GM23338 (cell line): ENCODE results near the gene FANCC. TPM values are rescaled to one million over a fixed set of nuclear protein-coding genes. Genes with fewer than 3 reads are reported as not detected.

Experiments used
- ATAC-seq: fragments of 200-7000 bp; cut with Tn5 transposase; 3 replicates; pipeline ENCODE4 v1.9.1; 2020
- DNase-seq: peaks from one replicate; pipeline ENCODE4 v3.0.0-alpha.2; 2015; ENCODE audit warnings: low spot score
- H2AFZ ChIP-seq: fragments of 200-600 bp; sonication (generic); 2 replicates; pipeline ENCODE4 v1.8.0; 2016; ENCODE audit warnings: antibody characterized with exemption, mild to moderate bottlenecking, moderate library complexity
- H3F3A ChIP-seq: fragments of 200-600 bp; sonication (generic); replicated peaks from 2 replicates; pipeline ENCODE4 v1.8.0; 2017; ENCODE audit warnings: antibody characterized with exemption, mixed run types, low read depth
- H3K27ac ChIP-seq: fragments of 200-600 bp; sonication (generic); 2 replicates; pipeline ENCODE4 v1.6.1; 2016; ENCODE audit warnings: low read depth
- H3K27me3 ChIP-seq: fragments of 200-600 bp; sonication (generic); 2 replicates; pipeline ENCODE4 v1.8.0; 2016; ENCODE audit warnings: mild to moderate bottlenecking, mixed run types, moderate library complexity; ENCODE audit not compliant: insufficient read depth
- H3K36me3 ChIP-seq: fragments of 200-600 bp; sonication (generic); 2 replicates; pipeline ENCODE4 v1.8.0; 2016; ENCODE audit warnings: mild to moderate bottlenecking; ENCODE audit not compliant: insufficient read depth
- H3K4me1 ChIP-seq: fragments of 200-600 bp; sonication (generic); 2 replicates; pipeline ENCODE4 v1.8.0; 2016; ENCODE audit warnings: mild to moderate bottlenecking, moderate library complexity; ENCODE audit not compliant: insufficient read depth
- H3K4me2 ChIP-seq: fragments of 200-600 bp; sonication (generic); 2 replicates; pipeline ENCODE4 v1.7.1; 2017; ENCODE audit warnings: mixed run types
- H3K4me3 ChIP-seq: fragments of 200-600 bp; sonication (generic); 2 replicates; pipeline ENCODE4 v1.6.1; 2016; ENCODE audit warnings: mixed run types
- H3K79me2 ChIP-seq: fragments of 200-600 bp; sonication (generic); replicated peaks from 2 replicates; pipeline ENCODE4 v1.8.0; 2017; ENCODE audit warnings: mild to moderate bottlenecking; ENCODE audit not compliant: insufficient read depth
- H3K9me2 ChIP-seq: fragments of 200-600 bp; sonication (generic); 2 replicates; pipeline ENCODE4 v1.8.0; 2017; ENCODE audit not compliant: insufficient read depth
- H4K20me1 ChIP-seq: fragments of 200-600 bp; sonication (generic); replicated peaks from 2 replicates; pipeline ENCODE4 v1.8.0; 2017; ENCODE audit warnings: mild to moderate bottlenecking; ENCODE audit not compliant: insufficient read depth
- H3K27ac Mint-ChIP-seq: 2 replicates; pipeline ENCODE4 v1.8.0; 2020; ENCODE audit warnings: inconsistent platforms, mild to moderate bottlenecking, moderate library complexity, mixed read lengths
- H3K27me3 Mint-ChIP-seq: 3 replicates; pipeline ENCODE4 v1.8.0; 2022; ENCODE audit warnings: low read depth, mild to moderate bottlenecking, moderate library complexity, mixed read lengths, inconsistent platforms; ENCODE audit not compliant: insufficient read depth, poor library complexity
- H3K36me3 Mint-ChIP-seq: 3 replicates; pipeline ENCODE4 v1.8.0; 2021; ENCODE audit warnings: low read depth, mild to moderate bottlenecking, inconsistent platforms, moderate library complexity, mixed read lengths
- H3K4me1 Mint-ChIP-seq: 3 replicates; pipeline ENCODE4 v1.8.0; 2020; ENCODE audit warnings: mild to moderate bottlenecking, inconsistent platforms, mixed read lengths
- H3K4me3 Mint-ChIP-seq: 3 replicates; pipeline ENCODE4 v1.8.0; 2021; ENCODE audit warnings: moderate library complexity, mild to moderate bottlenecking, inconsistent platforms, mixed read lengths
- H3K9me3 Mint-ChIP-seq: 3 replicates; pipeline ENCODE4 v1.8.0; 2020; ENCODE audit warnings: moderate library complexity, mild to moderate bottlenecking, inconsistent platforms, mixed read lengths
- CREB1 ChIP-seq: fragments of 250-450 bp; sonication (Bioruptor Pico); IDR thresholded peaks from 2 replicates; pipeline ENCODE4 v1.5.0; 2020; ENCODE audit warnings: low read depth, mild to moderate bottlenecking, moderate library complexity
- CTCF ChIP-seq, 2 experiments: fragments of 200-600 bp in 1 of 2; sonication (generic) in 1 of 2; conservative IDR thresholded peaks; 2 replicates each; pipeline versions ENCODE4 v1.5.1 to v1.6.1; 2016 to 2017; ENCODE audit warnings: antibody characterized with exemption in 2 of 2, low read depth in 2 of 2, mild to moderate bottlenecking in 2 of 2, moderate library complexity in 1 of 2
- ETS1 ChIP-seq: IDR thresholded peaks from 2 replicates; pipeline ENCODE4 v1.6.1; 2016; ENCODE audit warnings: antibody characterized with exemption
- EZH2 ChIP-seq: fragments of 200-600 bp; sonication (generic); IDR thresholded peaks from one replicate; pipeline ENCODE4 v1.8.0; 2017; ENCODE audit warnings: antibody characterized with exemption, mild to moderate bottlenecking, low read depth; ENCODE audit not compliant: unreplicated experiment
- EZH2phosphoT487 ChIP-seq: fragments of 200-600 bp; sonication (generic); IDR thresholded peaks from one replicate; pipeline ENCODE4 v1.8.1; 2018; ENCODE audit warnings: antibody characterized with exemption; ENCODE audit not compliant: unreplicated experiment
- JUNB ChIP-seq: IDR thresholded peaks from one replicate; pipeline ENCODE4 v1.6.1; 2016; ENCODE audit warnings: antibody characterized with exemption; ENCODE audit not compliant: unreplicated experiment
- NANOG ChIP-seq: IDR thresholded peaks from 2 replicates; pipeline ENCODE4 v1.6.1; 2016; ENCODE audit warnings: antibody characterized with exemption, borderline replicate concordance
- POLR2AphosphoS5 ChIP-seq: IDR thresholded peaks from 2 replicates; pipeline ENCODE4 v1.6.1; 2016; ENCODE audit warnings: antibody characterized with exemption, low read depth
- REST ChIP-seq: IDR thresholded peaks from one replicate; pipeline ENCODE4 v1.6.1; 2018; ENCODE audit warnings: antibody characterized with exemption; ENCODE audit not compliant: unreplicated experiment
- STAT1 ChIP-seq: IDR thresholded peaks from one replicate; pipeline ENCODE4 v1.6.1; 2016; ENCODE audit warnings: antibody characterized with exemption; ENCODE audit not compliant: unreplicated experiment
- ZNF114 ChIP-seq: fragments of 250-450 bp; sonication (Bioruptor Pico); IDR thresholded peaks from 2 replicates; pipeline ENCODE4 v1.5.0; 2020; ENCODE audit warnings: mild to moderate bottlenecking, moderate library complexity
- ZNF331 ChIP-seq: fragments of 250-450 bp; sonication (Bioruptor Pico); IDR thresholded peaks from 2 replicates; pipeline ENCODE4 v1.5.0; 2020; ENCODE audit warnings: low read depth, mild to moderate bottlenecking, moderate library complexity
- ZNF462 ChIP-seq: fragments of 250-450 bp; sonication (Bioruptor Pico); IDR thresholded peaks from 2 replicates; pipeline ENCODE4 v1.5.0; 2020; ENCODE audit warnings: mild to moderate bottlenecking, moderate library complexity
- polyA plus RNA-seq: library from polyadenylated mRNA; unstranded; fragments of >200 nt; fragmentation: Nextera tagmentation; extraction: Ambion mirVana; gene quantifications from 2 replicates; pipeline ENCODE4 v1.2.1, GENCODE V29; 2016
- total RNA-seq: library from RNA; depleted of rRNA; stranded (reverse); fragments of >200 nt; shearing (Covaris generic); gene quantifications from 2 replicates; pipeline ENCODE4 v1.2.3, GENCODE V29; 2014

The FANCC gene
- total and polyA plus RNA-seq, 2 experiments from 2014 or later, result 7.8 to 18.1 TPM

- Histone ChIP-seq H2AFZ (no peak overlapping the region), H3K4me1 (peaks cover 10% of the 10 kb centered on the region; the same call in 1 of the 2 replicates), H3K27ac (peak overlapping the region; percentile 42; the same call in 1 of the 2 replicates), H3K9me2 (no peaks in the 10 kb centered on the region), H3K4me2 (no peak overlapping the region), H3K27me3 (no peaks in the 10 kb centered on the region), H3K79me2 (no peaks in the 10 kb centered on the region), H3K4me3 (no peak overlapping the region), H4K20me1 (no peaks in the 10 kb centered on the region), H3K36me3 (no peaks in the 10 kb centered on the region), H3F3A (no peaks in the 10 kb centered on the region)
- ATAC-seq (no peak), DNase-seq (no peak)
- peaks cover 3% of the 10 kb centered on the region; the same call in 1 of the 3 replicates for H3K36me3 Mint-ChIP-seq
- TF ChIP-seq EZH2phosphoT487 (no peak), ZNF462 (CRISPR knock-in tag) (no peak), ZNF331 (no peak), NANOG (no peak), CREB1 (CRISPR knock-in tag) (no peak), POLR2AphosphoS5 (no peak), ZNF114 (CRISPR knock-in tag) (no peak), STAT1 (no peak), JUNB (no peak), EZH2 (no peak), REST (no peak), ETS1 (no peak), CTCF (conservative IDR thresholded peaks at IDR 0.05; ENCODE audit: low read depth in 2 of 2) (no peak)
- no peak overlapping the region for H3K27ac Mint-ChIP-seq
- H3K27me3 Mint-ChIP-seq, result peaks cover 8% of the 10 kb centered on the region
- peaks cover 32% of the 10 kb centered on the region for H3K4me1 Mint-ChIP-seq
- H3K9me3 Mint-ChIP-seq, result no peaks in the 10 kb centered on the region
- H3K4me3 Mint-ChIP-seq, result no peak overlapping the region
Observed at GRCh38 chr9:95116808-95117204, 200.7 kb downstream of the FANCC start.
